Measurements from ENCODE around the gene SLIT3.

DNA sequence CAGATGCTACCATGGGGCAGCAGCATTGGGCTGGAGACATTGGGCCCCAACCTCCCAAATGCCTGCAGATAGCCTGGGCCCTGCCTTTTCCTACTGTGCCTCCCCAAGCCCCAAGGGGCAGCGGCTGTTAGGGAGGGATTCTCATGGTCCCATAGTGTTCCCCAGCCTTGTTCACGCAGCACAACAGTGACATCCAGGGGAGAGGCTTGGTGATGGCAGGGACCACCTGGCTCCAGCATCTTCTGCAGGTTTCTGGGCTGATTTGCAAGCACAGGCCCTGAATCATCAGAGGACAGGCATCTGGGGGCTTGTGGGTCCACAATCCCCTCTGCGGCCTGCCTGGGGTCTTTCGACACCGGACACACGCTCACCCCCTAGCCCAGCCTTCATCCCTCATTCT, 354.6 kb downstream of the SLIT3 start:
- TF ChIP-seq, protein P1, sequence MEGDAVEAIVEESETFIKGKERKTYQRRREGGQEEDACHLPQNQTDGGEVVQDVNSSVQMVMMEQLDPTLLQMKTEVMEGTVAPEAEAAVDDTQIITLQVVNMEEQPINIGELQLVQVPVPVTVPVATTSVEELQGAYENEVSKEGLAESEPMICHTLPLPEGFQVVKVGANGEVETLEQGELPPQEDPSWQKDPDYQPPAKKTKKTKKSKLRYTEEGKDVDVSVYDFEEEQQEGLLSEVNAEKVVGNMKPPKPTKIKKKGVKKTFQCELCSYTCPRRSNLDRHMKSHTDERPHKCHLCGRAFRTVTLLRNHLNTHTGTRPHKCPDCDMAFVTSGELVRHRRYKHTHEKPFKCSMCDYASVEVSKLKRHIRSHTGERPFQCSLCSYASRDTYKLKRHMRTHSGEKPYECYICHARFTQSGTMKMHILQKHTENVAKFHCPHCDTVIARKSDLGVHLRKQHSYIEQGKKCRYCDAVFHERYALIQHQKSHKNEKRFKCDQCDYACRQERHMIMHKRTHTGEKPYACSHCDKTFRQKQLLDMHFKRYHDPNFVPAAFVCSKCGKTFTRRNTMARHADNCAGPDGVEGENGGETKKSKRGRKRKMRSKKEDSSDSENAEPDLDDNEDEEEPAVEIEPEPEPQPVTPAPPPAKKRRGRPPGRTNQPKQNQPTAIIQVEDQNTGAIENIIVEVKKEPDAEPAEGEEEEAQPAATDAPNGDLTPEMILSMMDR (IDR thresholded peaks at IDR 0.05): no peak
- no peak for TF ChIP-seq POLR2AphosphoS5 (IDR thresholded peaks at IDR 0.05)

All from breast epithelium (tissue), 3 donors.